Loucy (cell line): Measurements from ENCODE around the gene ULBP2.

Experiments used
- EZH2phosphoT487 ChIP-seq: fragments of 200-600 bp; IDR thresholded peaks from 2 replicates; pipeline ENCODE4 v1.6.1; 2018; ENCODE audit warnings: antibody characterized with exemption, mild to moderate bottlenecking, moderate library complexity, borderline replicate concordance
- TF ChIP-seq, protein P1 (sequence below): fragments of 200-600 bp; sonication (generic); conservative IDR thresholded peaks from 2 replicates; pipeline ENCODE4 v1.5.1; 2014; ENCODE audit warnings: mild to moderate bottlenecking, antibody characterized with exemption, low read length

DNA sequence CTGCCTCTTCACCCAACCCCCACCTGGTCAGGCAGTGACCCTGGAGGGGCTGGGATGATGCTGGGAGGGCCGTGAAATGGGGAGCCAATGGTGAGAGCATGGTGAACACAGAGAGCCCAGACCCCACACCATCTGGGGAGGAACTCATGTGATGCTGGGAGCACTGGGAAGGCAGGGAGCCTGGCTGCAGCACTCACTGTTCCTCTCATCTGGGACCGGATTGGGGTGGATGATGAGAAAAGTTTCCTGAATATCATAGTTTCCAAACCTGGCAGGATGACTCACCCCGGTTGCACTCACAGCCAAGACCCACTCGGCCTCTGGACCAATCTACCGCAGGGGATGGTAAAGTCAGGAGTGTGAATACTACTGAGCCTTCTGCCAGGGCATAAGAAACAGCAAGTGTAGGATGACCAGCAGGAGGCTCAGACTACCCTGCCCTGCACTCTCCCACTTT, 43.7 kb downstream of the ULBP2 start:
- TF ChIP-seq, protein P1, sequence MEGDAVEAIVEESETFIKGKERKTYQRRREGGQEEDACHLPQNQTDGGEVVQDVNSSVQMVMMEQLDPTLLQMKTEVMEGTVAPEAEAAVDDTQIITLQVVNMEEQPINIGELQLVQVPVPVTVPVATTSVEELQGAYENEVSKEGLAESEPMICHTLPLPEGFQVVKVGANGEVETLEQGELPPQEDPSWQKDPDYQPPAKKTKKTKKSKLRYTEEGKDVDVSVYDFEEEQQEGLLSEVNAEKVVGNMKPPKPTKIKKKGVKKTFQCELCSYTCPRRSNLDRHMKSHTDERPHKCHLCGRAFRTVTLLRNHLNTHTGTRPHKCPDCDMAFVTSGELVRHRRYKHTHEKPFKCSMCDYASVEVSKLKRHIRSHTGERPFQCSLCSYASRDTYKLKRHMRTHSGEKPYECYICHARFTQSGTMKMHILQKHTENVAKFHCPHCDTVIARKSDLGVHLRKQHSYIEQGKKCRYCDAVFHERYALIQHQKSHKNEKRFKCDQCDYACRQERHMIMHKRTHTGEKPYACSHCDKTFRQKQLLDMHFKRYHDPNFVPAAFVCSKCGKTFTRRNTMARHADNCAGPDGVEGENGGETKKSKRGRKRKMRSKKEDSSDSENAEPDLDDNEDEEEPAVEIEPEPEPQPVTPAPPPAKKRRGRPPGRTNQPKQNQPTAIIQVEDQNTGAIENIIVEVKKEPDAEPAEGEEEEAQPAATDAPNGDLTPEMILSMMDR, result no peak
- no peak for TF ChIP-seq EZH2phosphoT487
